Skeletal muscle tissue (tissue), 4 donors: ENCODE data around the gene DBT. TPM values are rescaled to one million over a fixed set of nuclear protein-coding genes. Genes with fewer than 3 reads are reported as not detected.
"Not testable (repeated sequence)": the region's sequence is repeated elsewhere in the genome, so short reads cannot be mapped to it uniquely, and the experiment has no call there.

Source experiments
- H3K27ac ChIP-seq: one replicate; pipeline ENCODE4 v1.7.0; 2013; ENCODE audit warnings: mild to moderate bottlenecking, low read depth, low read length, inconsistent platforms
- H3K27me3 ChIP-seq, 3 donors: one replicate each; pipeline ENCODE4 v1.7.0; 2013; ENCODE audit warnings: low read length in 3 of 3; ENCODE audit not compliant: control insufficient read depth in 3 of 3, insufficient read depth in 3 of 3
- H3K36me3 ChIP-seq, 3 donors: one replicate each; pipeline ENCODE4 v1.7.0; 2013; ENCODE audit warnings: low read length in 3 of 3; ENCODE audit not compliant: control insufficient read depth in 3 of 3, insufficient read depth in 3 of 3
- H3K4me1 ChIP-seq, 3 donors: one replicate each; pipeline ENCODE4 v1.7.0; 2013; ENCODE audit warnings: low read length in 3 of 3, mild to moderate bottlenecking in 3 of 3; ENCODE audit not compliant: control insufficient read depth in 3 of 3, insufficient read depth in 3 of 3
- H3K4me3 ChIP-seq, 3 donors: one replicate each; pipeline ENCODE4 v1.7.0; 2013; ENCODE audit warnings: low read length in 3 of 3
- H3K9ac ChIP-seq, 3 donors: one replicate each; pipeline ENCODE4 v1.7.0; 2013; ENCODE audit warnings: low read length in 3 of 3, mild to moderate bottlenecking in 3 of 3, moderate library complexity in 2 of 3, low read depth in 1 of 3
- H3K9me3 ChIP-seq, 3 donors: one replicate each; pipeline ENCODE4 v1.7.0; 2013; ENCODE audit warnings: low read length in 3 of 3; ENCODE audit not compliant: control insufficient read depth in 3 of 3
- total RNA-seq: library from RNA; depleted of rRNA; stranded (reverse); fragments of >200 nt; gene quantifications from one replicate; pipeline ENCODE4 v1.2.3, GENCODE V29; 2014
- donor health status: Osteomylitis.

The DBT gene
- total RNA-seq, 1 donor from 2014 or later, result 4.7 TPM

DNA sequence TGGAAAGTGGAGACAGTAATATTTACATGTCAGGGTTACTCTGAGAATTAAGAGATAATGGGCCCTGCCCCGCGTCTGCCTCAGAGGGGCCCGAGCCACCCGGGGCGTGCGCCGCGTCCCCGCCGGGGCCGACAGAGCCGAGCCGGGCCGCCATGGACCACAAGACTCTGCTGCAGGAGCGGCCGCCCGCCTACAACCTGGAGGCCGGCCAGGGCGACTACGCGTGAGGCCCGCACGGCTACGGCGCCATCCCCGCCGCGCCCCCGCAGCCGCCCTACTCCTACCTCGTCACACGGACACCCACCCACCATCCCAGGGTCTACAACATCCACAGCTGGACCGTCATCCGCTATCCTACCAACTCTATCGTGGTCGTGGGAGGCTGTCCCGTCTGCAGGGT is 36.5 kb downstream of the DBT start:
- Histone ChIP-seq H3K36me3 (peaks cover 12 to 39% (median 39%) of the 10 kb centered on the region in 3 donors), H3K4me3 (no peak overlapping the region), H3K9me3 (no peaks in the 10 kb centered on the region), H3K9ac (no peak overlapping the region), H3K27me3 (no peaks in the 10 kb centered on the region), H3K4me1 (peaks cover 3 to 6% (median 3%) of the 10 kb centered on the region in 3 donors), H3K27ac (no peak overlapping the region)

GRCh38 chr1:100206301-100206700 is 43.3 kb downstream of the DBT start:
- H3K9ac ChIP-seq, result no peak overlapping the region
- H3K27me3 ChIP-seq, result no peaks in the 10 kb centered on the region
- no peaks in the 10 kb centered on the region for H3K9me3 ChIP-seq
- no peak overlapping the region for H3K4me3 ChIP-seq
- H3K4me1 ChIP-seq, result no peaks in the 10 kb centered on the region
- no peak overlapping the region for H3K27ac ChIP-seq
- peaks cover 4 to 17% (median 12%) of the 10 kb centered on the region in 3 donors for H3K36me3 ChIP-seq

DNA sequence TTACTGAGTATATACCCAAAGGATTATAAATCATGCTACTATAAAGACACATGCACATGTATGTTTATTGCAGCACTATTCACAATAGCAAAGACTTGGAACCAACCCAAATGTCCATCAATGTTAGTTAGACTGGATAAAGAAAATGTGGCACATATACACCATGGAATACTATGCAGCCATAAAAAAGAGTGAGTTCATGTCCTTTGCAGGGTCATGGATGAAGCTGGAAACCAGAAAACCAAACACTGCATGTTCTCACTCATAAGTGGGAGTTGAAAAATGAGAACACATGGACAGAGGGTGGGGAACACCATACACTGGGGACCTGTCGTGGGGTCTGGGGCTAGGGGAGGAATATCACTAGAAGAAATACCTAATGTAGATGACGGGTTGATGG is 44.0 kb downstream of the DBT start:
- not testable (repeated sequence) for H3K9me3 ChIP-seq, H3K4me3 ChIP-seq, H3K27ac ChIP-seq, H3K27me3 ChIP-seq, H3K4me1 ChIP-seq, H3K9ac ChIP-seq
- peaks cover 4 to 13% (median 11%) of the 10 kb centered on the region in 3 donors for H3K36me3 ChIP-seq

DNA sequence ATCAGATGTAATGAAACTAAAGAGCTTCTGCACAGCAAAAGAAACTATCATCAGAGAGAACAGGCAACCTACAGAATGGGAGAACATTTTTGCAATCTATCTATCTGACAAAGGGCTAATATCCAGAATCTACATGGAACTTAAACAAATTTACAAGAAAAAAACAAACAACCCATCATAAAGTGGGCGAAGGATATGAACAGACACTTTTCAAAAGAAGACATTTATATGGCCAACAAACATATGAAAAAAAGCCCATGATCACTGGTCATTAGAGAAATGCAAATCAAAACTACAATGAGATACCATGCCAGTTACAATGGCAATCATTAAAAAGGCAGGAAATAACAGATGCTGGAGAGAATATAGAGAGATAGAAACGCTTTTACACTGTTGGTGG is 44.5 kb downstream of the DBT start:
- peaks cover 4 to 15% (median 13%) of the 10 kb centered on the region in 3 donors for H3K36me3 ChIP-seq
- H3K27ac ChIP-seq, H3K4me3 ChIP-seq, H3K27me3 ChIP-seq, H3K4me1 ChIP-seq, H3K9me3 ChIP-seq, H3K9ac ChIP-seq: not testable (repeated sequence)

DNA sequence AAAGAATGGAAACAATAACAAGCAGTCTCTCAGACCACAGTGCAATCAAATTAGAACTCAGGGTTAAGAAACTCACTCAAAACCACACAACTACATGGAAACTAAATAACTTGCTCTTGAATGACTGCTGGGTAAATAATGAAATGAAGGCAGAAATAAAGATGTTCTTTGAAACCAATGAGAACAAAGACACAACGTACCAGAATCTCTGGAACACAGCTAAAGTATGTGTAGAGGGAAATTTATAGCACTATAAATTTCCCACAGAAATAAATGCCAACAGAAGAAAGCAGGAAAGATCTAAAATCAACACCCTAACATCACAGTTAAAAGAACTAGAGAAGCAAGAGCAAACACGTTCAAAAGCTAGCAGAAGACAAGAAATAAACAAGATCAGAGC is 46.9 kb downstream of the DBT start:
- H3K4me3 ChIP-seq, H3K27me3 ChIP-seq, H3K27ac ChIP-seq, H3K9ac ChIP-seq, H3K9me3 ChIP-seq, H3K4me1 ChIP-seq: not testable (repeated sequence)
- H3K36me3 ChIP-seq, result peaks cover 7 to 22% (median 14%) of the 10 kb centered on the region in 3 donors

DNA sequence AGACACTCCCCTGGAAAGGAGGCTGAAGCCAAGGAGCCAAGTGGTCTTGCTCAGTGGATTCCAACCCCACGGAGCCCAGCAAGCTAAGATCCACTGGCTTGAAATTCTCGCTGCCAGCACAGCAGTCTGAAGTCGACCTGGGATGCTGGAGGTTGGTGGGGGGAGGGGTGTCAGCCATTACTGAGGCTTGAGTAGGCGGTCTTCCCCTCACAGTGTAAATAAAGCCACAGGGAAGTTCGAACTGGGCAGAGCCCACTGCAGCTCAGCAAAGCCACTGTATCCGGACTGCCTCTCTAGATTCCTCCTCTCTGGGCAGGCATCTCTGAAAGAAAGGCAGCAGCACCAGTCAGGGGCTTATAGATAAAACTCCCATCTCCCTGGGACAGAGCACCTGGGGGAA is 49.6 kb downstream of the DBT start:
- H3K9ac ChIP-seq, H3K4me1 ChIP-seq, H3K27me3 ChIP-seq, H3K27ac ChIP-seq, H3K4me3 ChIP-seq, H3K9me3 ChIP-seq: not testable (repeated sequence)
- H3K36me3 ChIP-seq, result peaks cover 9 to 24% (median 18%) of the 10 kb centered on the region in 3 donors

GRCh38 chr1:100198596-100198995 is 51.0 kb downstream of the DBT start:
- H3K27ac ChIP-seq, result no peak overlapping the region
- H3K4me3 ChIP-seq, result no peak overlapping the region
- no peaks in the 10 kb centered on the region for H3K4me1 ChIP-seq
- H3K36me3 ChIP-seq, result peaks cover 9 to 22% (median 16%) of the 10 kb centered on the region in 3 donors
- H3K9me3 ChIP-seq, result no peaks in the 10 kb centered on the region
- no peaks in the 10 kb centered on the region for H3K27me3 ChIP-seq
- no peak overlapping the region for H3K9ac ChIP-seq

DNA sequence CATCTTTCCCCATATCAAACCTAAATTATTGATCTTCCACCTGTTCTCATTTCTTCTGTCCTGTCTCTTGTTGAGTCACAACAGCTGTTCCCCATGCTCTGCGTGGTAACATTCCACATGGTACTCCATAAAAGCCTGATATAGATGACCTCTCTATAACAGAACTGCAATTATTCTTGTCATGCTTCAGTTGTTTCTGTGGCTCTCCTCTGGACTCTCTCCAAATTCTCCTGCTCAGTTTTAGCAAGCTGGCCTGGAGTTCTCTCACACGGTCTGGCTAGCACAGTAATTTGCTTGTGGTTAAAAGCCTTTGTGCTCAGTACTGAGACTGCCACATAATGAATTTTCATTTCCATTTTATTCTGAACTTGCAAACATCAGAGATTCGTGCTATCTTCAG is 61.0 kb downstream of the DBT start:
- no peaks in the 10 kb centered on the region for H3K36me3 ChIP-seq
- H3K4me3 ChIP-seq, result peak overlapping the region in 2 of 3 donors; percentile 29 to 44
- H3K9me3 ChIP-seq, result no peaks in the 10 kb centered on the region
- H3K27ac ChIP-seq, result peak overlapping the region; percentile 92
- H3K27me3 ChIP-seq, result no peaks in the 10 kb centered on the region
- H3K4me1 ChIP-seq, result peaks cover 12 to 15% (median 14%) of the 10 kb centered on the region in 3 donors
- H3K9ac ChIP-seq, result peak overlapping the region; percentile 55 to 66 (median 60)

GRCh38 chr1:100187912-100188311 is 61.7 kb downstream of the DBT start:
- H3K27ac ChIP-seq, result peak overlapping the region; percentile 92
- peak overlapping the region; percentile 55 to 66 (median 60) for H3K9ac ChIP-seq

GRCh38 chr1:100184536-100184935 is 65.1 kb downstream of the DBT start:
- Histone ChIP-seq H3K36me3 (no peaks in the 10 kb centered on the region), H3K9ac (no peak overlapping the region), H3K4me1 (peaks cover 12 to 15% (median 13%) of the 10 kb centered on the region in 3 donors), H3K27me3 (no peaks in the 10 kb centered on the region), H3K4me3 (no peak overlapping the region), H3K27ac (no peak overlapping the region), H3K9me3 (no peaks in the 10 kb centered on the region)

More at GRCh38 chr1:100187912-100188311, 61.7 kb downstream of the DBT start:
- Histone ChIP-seq H3K9me3 (no peaks in the 10 kb centered on the region), H3K4me3 (peak overlapping the region in 1 of 3 donors; percentile 0), H3K36me3 (no peaks in the 10 kb centered on the region), H3K4me1 (peaks cover 12 to 15% (median 14%) of the 10 kb centered on the region in 3 donors), H3K27me3 (no peaks in the 10 kb centered on the region)
